Measurements from ENCODE around the gene ROBO3. TPM values are rescaled to one million over a fixed set of nuclear protein-coding genes. Genes with fewer than 3 reads are reported as not detected.

The ROBO3 gene
- total RNA-seq, 1 experiment from 2014 or later = 21.3 TPM

DNA sequence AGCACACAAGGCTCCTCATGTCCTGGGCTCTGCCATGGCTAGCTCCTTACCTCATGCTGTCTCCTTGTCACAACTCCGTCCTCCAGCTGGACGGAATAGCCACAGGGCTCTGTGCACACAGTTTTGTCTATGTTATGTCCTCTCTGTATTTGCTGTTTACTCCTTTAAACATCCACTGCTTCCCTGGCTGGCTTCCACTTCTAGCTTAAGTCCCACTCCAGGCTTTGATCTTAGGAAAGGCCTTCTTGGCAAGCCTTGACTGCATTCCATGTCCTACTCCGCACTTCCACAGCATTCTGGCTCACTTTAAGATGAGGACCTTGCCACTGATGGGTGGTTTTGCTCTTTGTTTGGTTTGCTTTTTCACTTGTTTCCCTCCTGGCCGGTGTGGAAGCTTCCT, 22.9 kb upstream of the ROBO3 start (continued):
- TF ChIP-seq GABPB1 (CRISPR knock-in tag; IDR thresholded peaks at IDR 0.05) (no peak), NR1H2 (CRISPR knock-in tag; IDR thresholded peaks at IDR 0.05) (no peak), ELF4 (CRISPR knock-in tag; IDR thresholded peaks at IDR 0.05; ENCODE audit: low read depth) (no peak), FOXJ3 (CRISPR knock-in tag; IDR thresholded peaks at IDR 0.05; ENCODE audit: borderline replicate concordance) (no peak), KAT7 (CRISPR knock-in tag; IDR thresholded peaks at IDR 0.05; ENCODE audit: borderline replicate concordance) (no peak), ZNF138 (CRISPR knock-in tag; conservative IDR thresholded peaks at IDR 0.05) (no peak), ZNF219 (CRISPR knock-in tag; IDR thresholded peaks at IDR 0.05; ENCODE audit: borderline replicate concordance) (no peak), HMGXB4 (CRISPR knock-in tag; IDR thresholded peaks at IDR 0.05) (no peak), NR2C2 (CRISPR knock-in tag; IDR thresholded peaks at IDR 0.05) (no peak), FOXP4 (CRISPR knock-in tag; IDR thresholded peaks at IDR 0.05) (no peak), ATF2 (CRISPR knock-in tag; IDR thresholded peaks at IDR 0.05; ENCODE audit: borderline replicate concordance, low read depth) (no peak), TEAD4 (CRISPR knock-in tag; IDR thresholded peaks at IDR 0.05) (no peak)
- TF ChIP-seq, protein P1, sequence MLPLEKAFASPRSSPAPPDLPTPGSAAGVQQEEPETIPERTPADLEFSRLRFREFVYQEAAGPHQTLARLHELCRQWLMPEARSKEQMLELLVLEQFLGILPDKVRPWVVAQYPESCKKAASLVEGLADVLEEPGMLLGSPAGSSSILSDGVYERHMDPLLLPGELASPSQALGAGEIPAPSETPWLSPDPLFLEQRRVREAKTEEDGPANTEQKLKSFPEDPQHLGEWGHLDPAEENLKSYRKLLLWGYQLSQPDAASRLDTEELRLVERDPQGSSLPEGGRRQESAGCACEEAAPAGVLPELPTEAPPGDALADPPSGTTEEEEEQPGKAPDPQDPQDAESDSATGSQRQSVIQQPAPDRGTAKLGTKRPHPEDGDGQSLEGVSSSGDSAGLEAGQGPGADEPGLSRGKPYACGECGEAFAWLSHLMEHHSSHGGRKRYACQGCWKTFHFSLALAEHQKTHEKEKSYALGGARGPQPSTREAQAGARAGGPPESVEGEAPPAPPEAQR (CRISPR knock-in tag; IDR thresholded peaks at IDR 0.05) = no peak
- TF ChIP-seq, protein P2, sequence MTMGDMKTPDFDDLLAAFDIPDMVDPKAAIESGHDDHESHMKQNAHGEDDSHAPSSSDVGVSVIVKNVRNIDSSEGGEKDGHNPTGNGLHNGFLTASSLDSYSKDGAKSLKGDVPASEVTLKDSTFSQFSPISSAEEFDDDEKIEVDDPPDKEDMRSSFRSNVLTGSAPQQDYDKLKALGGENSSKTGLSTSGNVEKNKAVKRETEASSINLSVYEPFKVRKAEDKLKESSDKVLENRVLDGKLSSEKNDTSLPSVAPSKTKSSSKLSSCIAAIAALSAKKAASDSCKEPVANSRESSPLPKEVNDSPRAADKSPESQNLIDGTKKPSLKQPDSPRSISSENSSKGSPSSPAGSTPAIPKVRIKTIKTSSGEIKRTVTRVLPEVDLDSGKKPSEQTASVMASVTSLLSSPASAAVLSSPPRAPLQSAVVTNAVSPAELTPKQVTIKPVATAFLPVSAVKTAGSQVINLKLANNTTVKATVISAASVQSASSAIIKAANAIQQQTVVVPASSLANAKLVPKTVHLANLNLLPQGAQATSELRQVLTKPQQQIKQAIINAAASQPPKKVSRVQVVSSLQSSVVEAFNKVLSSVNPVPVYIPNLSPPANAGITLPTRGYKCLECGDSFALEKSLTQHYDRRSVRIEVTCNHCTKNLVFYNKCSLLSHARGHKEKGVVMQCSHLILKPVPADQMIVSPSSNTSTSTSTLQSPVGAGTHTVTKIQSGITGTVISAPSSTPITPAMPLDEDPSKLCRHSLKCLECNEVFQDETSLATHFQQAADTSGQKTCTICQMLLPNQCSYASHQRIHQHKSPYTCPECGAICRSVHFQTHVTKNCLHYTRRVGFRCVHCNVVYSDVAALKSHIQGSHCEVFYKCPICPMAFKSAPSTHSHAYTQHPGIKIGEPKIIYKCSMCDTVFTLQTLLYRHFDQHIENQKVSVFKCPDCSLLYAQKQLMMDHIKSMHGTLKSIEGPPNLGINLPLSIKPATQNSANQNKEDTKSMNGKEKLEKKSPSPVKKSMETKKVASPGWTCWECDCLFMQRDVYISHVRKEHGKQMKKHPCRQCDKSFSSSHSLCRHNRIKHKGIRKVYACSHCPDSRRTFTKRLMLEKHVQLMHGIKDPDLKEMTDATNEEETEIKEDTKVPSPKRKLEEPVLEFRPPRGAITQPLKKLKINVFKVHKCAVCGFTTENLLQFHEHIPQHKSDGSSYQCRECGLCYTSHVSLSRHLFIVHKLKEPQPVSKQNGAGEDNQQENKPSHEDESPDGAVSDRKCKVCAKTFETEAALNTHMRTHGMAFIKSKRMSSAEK (CRISPR knock-in tag; IDR thresholded peaks at IDR 0.05; ENCODE audit: borderline replicate concordance) = no peak

- H3K27ac Mint-ChIP-seq = no peak overlapping the region
- H3K4me1 Mint-ChIP-seq = peaks cover 36% of the 10 kb centered on the region
- no peaks in the 10 kb centered on the region for H3K36me3 Mint-ChIP-seq
- DNase-seq (ENCODE audit: low spot score) (no peak), ATAC-seq (no peak)
- peak overlapping the region; percentile 62 for H3K4me3 Mint-ChIP-seq
- CTCF ChIA-PET = interaction anchor here (0.7 to 4.2 kb wide), 5 partner anchors 23 to 248 kb away, joined by 3 to 29 read pairs (median 4); partner anchors contain the start of gene CCDC15
- POLR2A ChIA-PET = no interaction called here
- H3K27me3 Mint-ChIP-seq (ENCODE audit: low read depth) = no peaks in the 10 kb centered on the region; the same call in none of the 2 replicates
- no peaks in the 10 kb centered on the region for H3K9me3 Mint-ChIP-seq
- TF ChIP-seq ZNF396 (CRISPR knock-in tag; IDR thresholded peaks at IDR 0.05; ENCODE audit: borderline replicate concordance) = no peak
- TF ChIP-seq, protein P3, sequence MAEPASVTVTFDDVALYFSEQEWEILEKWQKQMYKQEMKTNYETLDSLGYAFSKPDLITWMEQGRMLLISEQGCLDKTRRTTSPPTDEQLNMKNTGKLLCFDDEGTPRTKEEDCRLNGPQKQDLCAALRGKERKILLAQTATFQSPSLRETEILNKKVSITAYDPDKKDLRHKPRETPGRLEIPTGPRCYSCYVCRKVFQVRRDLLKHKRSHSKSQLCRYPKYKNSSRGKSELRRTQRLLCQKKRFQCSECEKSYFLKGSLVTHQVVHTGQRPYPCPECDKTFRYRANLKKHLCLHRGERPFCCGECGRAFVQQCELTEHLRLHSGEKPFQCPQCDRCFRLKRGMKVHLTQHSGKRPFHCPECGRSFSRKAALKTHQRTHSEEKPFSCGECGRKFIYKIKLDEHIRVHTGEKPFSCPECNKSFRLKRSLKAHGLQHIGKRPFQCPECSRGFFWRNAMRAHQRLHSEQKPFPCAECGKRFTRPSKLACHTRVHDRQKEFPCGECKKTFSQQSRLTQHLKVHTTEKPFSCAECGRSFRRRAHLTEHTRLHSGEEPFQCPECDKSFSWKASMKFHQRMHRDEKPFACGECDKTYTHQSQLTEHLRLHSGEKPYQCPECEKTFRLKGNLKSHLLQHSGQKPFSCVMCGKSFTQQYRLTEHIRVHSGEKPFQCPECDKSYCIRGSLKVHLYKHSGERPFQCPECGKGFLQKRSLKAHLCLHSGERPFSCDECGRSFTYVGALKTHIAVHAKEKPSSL (CRISPR knock-in tag; conservative IDR thresholded peaks at IDR 0.05) = no peak
- TF ChIP-seq GTF2I (CRISPR knock-in tag; conservative IDR thresholded peaks at IDR 0.05) = peak; percentile 93
- TF ChIP-seq SMAD4 (CRISPR knock-in tag; IDR thresholded peaks at IDR 0.05) = no peak
- TF ChIP-seq USF2 (CRISPR knock-in tag; IDR thresholded peaks at IDR 0.05) = 0 out of 2 replicates have a peak, but pooled peaks have one; percentile 5
- TF ChIP-seq, protein P1 (CRISPR knock-in tag; IDR thresholded peaks at IDR 0.05) = no peak
- TF ChIP-seq E2F5 (CRISPR knock-in tag; IDR thresholded peaks at IDR 0.05) = no peak
Observed at GRCh38 chr11:124843616-124843910, 21.7 kb upstream of the ROBO3 start.

Data from WTC11 (cell line).